Activated T-cell treated with anti-CD3 and anti-CD28 coated beads, Interleukin-2, amount 50 U/mL, for 72 hours (primary cell): ENCODE data around the gene VSIG10L. TPM values are rescaled to one million over a fixed set of nuclear protein-coding genes. Genes with fewer than 3 reads are reported as not detected.
A peak's percentile ranks its signal among the peaks of the same experiment; 100 is the strongest.

Experiments used
- ATAC-seq, 2 donors: fragments of 150-1000 bp; cut with Tn5 transposase; replicated peaks in 1 of 2; 2 replicates each; pipeline ENCODE4 v1.10.0; 2021; ENCODE audit warnings: moderate library complexity in 2 of 2, mild to moderate bottlenecking in 1 of 2
- DNase-seq, 2 donors: peaks; one replicate each; pipeline ENCODE4 v3.0.0; 2021 to 2022; ENCODE audit warnings: mixed read lengths in 1 of 2
- H3K27ac Mint-ChIP-seq: one replicate; pipeline ENCODE4 v1.8.0; 2022; ENCODE audit warnings: mild to moderate bottlenecking, moderate library complexity, mixed read lengths
- H3K27me3 Mint-ChIP-seq: one replicate; pipeline ENCODE4 v1.8.0; 2022; ENCODE audit warnings: low read depth, mixed read lengths
- H3K36me3 Mint-ChIP-seq, 2 donors: one replicate each; pipeline ENCODE4 v1.8.0; 2022; ENCODE audit warnings: mixed read lengths in 2 of 2, mild to moderate bottlenecking in 1 of 2; ENCODE audit not compliant: insufficient read depth in 2 of 2
- H3K4me1 Mint-ChIP-seq: one replicate; pipeline ENCODE4 v1.8.0; 2022; ENCODE audit warnings: low read depth, mixed read lengths
- H3K4me3 Mint-ChIP-seq, 2 donors: one replicate each; pipeline ENCODE4 v1.8.0; 2022; ENCODE audit warnings: mild to moderate bottlenecking in 2 of 2, mixed read lengths in 2 of 2, moderate library complexity in 2 of 2
- H3K9me3 Mint-ChIP-seq, 2 donors: one replicate each; pipeline ENCODE4 v1.8.0; 2022; ENCODE audit warnings: mixed read lengths in 2 of 2
- total RNA-seq, 2 donors: library from RNA; stranded (reverse); gene quantifications; one replicate each; pipeline ENCODE4 v1.2.3, GENCODE V29; 2022

Gene VSIG10L
- 1 to 10 TPM; 6.4 to 7.6 TPM for total RNA-seq

- peak within 1 kb of the TSS; percentile 59 for H3K27ac Mint-ChIP-seq
Measured at GRCh38 chr19:51341976-51342580, at the start of gene VSIG10L. TSS of gene VSIG10L (minus strand) at chr19:51342139. CDS start at chr19:51342124, 15 bp downstream.

GRCh38 chr19:51391073-51391611 lies 49.2 kb upstream of the VSIG10L start:
- Mint-ChIP-seq H3K4me1 (peaks cover 63% of the 10 kb centered on the region), H3K36me3 (peaks cover 0 to 2% of the 10 kb centered on the region in 2 donors), H3K9me3 (peaks cover 0 to 3% of the 10 kb centered on the region in 2 donors), H3K4me3 (peak overlapping the region; percentile 46 to 47), H3K27ac (peak overlapping the region; percentile 80), H3K27me3 (no peaks in the 10 kb centered on the region)
- no peak for ATAC-seq
- DNase-seq: no peak

More at GRCh38 chr19:51341976-51342580, at the start of gene VSIG10L:
- Mint-ChIP-seq H3K4me1 (peaks cover 12% of the 10 kb centered on the region), H3K4me3 (peak within 1 kb of the TSS; percentile 59 to 94), H3K27me3 (peaks cover 6% of the 10 kb centered on the region), H3K36me3 (peaks cover 0 to 8% of the 10 kb centered on the region in 2 donors), H3K9me3 (no peaks in the 10 kb centered on the region)
- ATAC-seq (no peak), DNase-seq (no peak)

- peaks cover 0 to 1% of the 10 kb centered on the region in 2 donors for H3K36me3 Mint-ChIP-seq
- no peak overlapping the region for H3K4me3 Mint-ChIP-seq
- no peaks in the 10 kb centered on the region for H3K27me3 Mint-ChIP-seq
- H3K9me3 Mint-ChIP-seq: peaks cover 0 to 3% of the 10 kb centered on the region in 2 donors
- ATAC-seq (no peak), DNase-seq (no peak)
- H3K27ac Mint-ChIP-seq: no peak overlapping the region
- H3K4me1 Mint-ChIP-seq: peaks cover 52% of the 10 kb centered on the region
Measured at GRCh38 chr19:51389143-51389542, 47.2 kb upstream of the VSIG10L start.

- Mint-ChIP-seq H3K27me3 (no peaks in the 10 kb centered on the region), H3K36me3 (peaks cover 0 to 1% of the 10 kb centered on the region in 2 donors), H3K4me1 (peaks cover 41% of the 10 kb centered on the region), H3K4me3 (no peak within 1 kb of the TSS), H3K27ac (peak within 1 kb of the TSS; percentile 21), H3K9me3 (peaks cover 0 to 3% of the 10 kb centered on the region in 2 donors)
- ATAC-seq (peak in 1 of 2 donors; percentile 20), DNase-seq (no peak)
Measured at GRCh38 chr19:51387924-51388389, 46.0 kb upstream of the VSIG10L start, which contains the start of gene LIM2. TSS of gene LIM2 (minus strand) at chr19:51387974. CDS start at chr19:51387443, 531 bp downstream.

- Mint-ChIP-seq H3K4me3 (no peak overlapping the region), H3K27me3 (no peaks in the 10 kb centered on the region), H3K9me3 (peaks cover 0 to 3% of the 10 kb centered on the region in 2 donors), H3K36me3 (peaks cover 0 to 6% of the 10 kb centered on the region in 2 donors), H3K4me1 (peaks cover 39% of the 10 kb centered on the region), H3K27ac (peak overlapping the region; percentile 21)
- DNase-seq: no peak
- peak in 1 of 2 donors; percentile 25 for ATAC-seq
Measured at GRCh38 chr19:51386882-51387520, 45.1 kb upstream of the VSIG10L start.

GRCh38 chr19:51382004-51382403 lies 40.1 kb upstream of the VSIG10L start:
- peak; percentile 46 to 54 for ATAC-seq
- no peak overlapping the region for H3K4me3 Mint-ChIP-seq
- no peaks in the 10 kb centered on the region for H3K27me3 Mint-ChIP-seq
- no peak for DNase-seq
- H3K36me3 Mint-ChIP-seq: peaks cover 3 to 10% of the 10 kb centered on the region in 2 donors
- peaks cover 29% of the 10 kb centered on the region for H3K4me1 Mint-ChIP-seq
- H3K9me3 Mint-ChIP-seq: no peaks in the 10 kb centered on the region
- no peak overlapping the region for H3K27ac Mint-ChIP-seq

- Mint-ChIP-seq H3K9me3 (no peaks in the 10 kb centered on the region), H3K36me3 (peaks cover 3 to 10% of the 10 kb centered on the region in 2 donors), H3K4me1 (peaks cover 43% of the 10 kb centered on the region), H3K27me3 (no peaks in the 10 kb centered on the region), H3K27ac (peak overlapping the region; percentile 86), H3K4me3 (no peak overlapping the region)
- DNase-seq: no peak
- ATAC-seq: peak in 1 of 2 donors; percentile 5
Measured at GRCh38 chr19:51380379-51380778, 38.4 kb upstream of the VSIG10L start.

GRCh38 chr19:51377422-51377821 lies 35.5 kb upstream of the VSIG10L start:
- H3K27ac Mint-ChIP-seq: no peak overlapping the region
- no peak for ATAC-seq

GRCh38 chr19:51375504-51376221 lies 33.7 kb upstream of the VSIG10L start:
- ATAC-seq: peak; percentile 19 to 29
- H3K27ac Mint-ChIP-seq: peak overlapping the region; percentile 76

More at GRCh38 chr19:51377422-51377821, 35.5 kb upstream of the VSIG10L start:
- peaks cover 66% of the 10 kb centered on the region for H3K4me1 Mint-ChIP-seq
- no peak for DNase-seq
- H3K9me3 Mint-ChIP-seq: no peaks in the 10 kb centered on the region
- H3K27me3 Mint-ChIP-seq: no peaks in the 10 kb centered on the region
- peaks cover 5 to 11% of the 10 kb centered on the region in 2 donors for H3K36me3 Mint-ChIP-seq
- no peak overlapping the region for H3K4me3 Mint-ChIP-seq

GRCh38 chr19:51372649-51373504 lies 30.9 kb upstream of the VSIG10L start, which contains the start of gene NKG7:
TSS of gene NKG7 (minus strand) at chr19:51372654. CDS start at chr19:51372535, 119 bp downstream.
- Mint-ChIP-seq H3K36me3 (peaks cover 10 to 16% of the 10 kb centered on the region in 2 donors), H3K27me3 (no peaks in the 10 kb centered on the region), H3K9me3 (no peaks in the 10 kb centered on the region), H3K4me3 (peak within 1 kb of the TSS; percentile 99), H3K27ac (peak within 1 kb of the TSS; percentile 80), H3K4me1 (peaks cover 82% of the 10 kb centered on the region)
- ATAC-seq (peak; percentile 81 to 82), DNase-seq (peak; percentile 84 to 88)

More at GRCh38 chr19:51375504-51376221, 33.7 kb upstream of the VSIG10L start:
- DNase-seq: peak; percentile 53 to 57
- peaks cover 6 to 11% of the 10 kb centered on the region in 2 donors for H3K36me3 Mint-ChIP-seq
- H3K4me1 Mint-ChIP-seq: peaks cover 76% of the 10 kb centered on the region
- H3K4me3 Mint-ChIP-seq: peak overlapping the region; percentile 76 to 77
- no peaks in the 10 kb centered on the region for H3K9me3 Mint-ChIP-seq
- H3K27me3 Mint-ChIP-seq: no peaks in the 10 kb centered on the region

GRCh38 chr19:51372021-51372648 lies 30.2 kb upstream of the VSIG10L start:
- H3K4me3 Mint-ChIP-seq: peak overlapping the region; percentile 99
- no peaks in the 10 kb centered on the region for H3K9me3 Mint-ChIP-seq
- ATAC-seq (no peak), DNase-seq (no peak)
- H3K27ac Mint-ChIP-seq: peak overlapping the region; percentile 80
- peaks cover 85% of the 10 kb centered on the region for H3K4me1 Mint-ChIP-seq
- H3K27me3 Mint-ChIP-seq: no peaks in the 10 kb centered on the region
- peaks cover 10 to 16% of the 10 kb centered on the region in 2 donors for H3K36me3 Mint-ChIP-seq
